Measurements from ENCODE around the gene AJM1. TPM values are rescaled to one million over a fixed set of nuclear protein-coding genes. Genes with fewer than 3 reads are reported as not detected.
"Not testable (repeated sequence)": the region's sequence is repeated elsewhere in the genome, so short reads cannot be mapped to it uniquely, and the experiment has no call there.

Gene AJM1
- total RNA-seq, 1 experiment from 2014 or later = 1.8 TPM

GRCh38 chr9:136882109-136882946 is 40.0 kb downstream of the AJM1 start:
- H3K9me3 Mint-ChIP-seq = no peaks in the 10 kb centered on the region; a peak in 2 of 5 replicates
- H3K36me3 Mint-ChIP-seq (ENCODE audit: insufficient read depth in 1 of 3, low read depth in 3 of 3) = no peaks in the 10 kb centered on the region; a peak in 2 of 7 replicates
- no peak overlapping the region for H4K5ac ChIP-seq (ENCODE audit: insufficient read length, low read depth, low read length)
- H3T11ph ChIP-seq (ENCODE audit: low read length) = no peak overlapping the region
- H3K9me3 ChIP-seq (ENCODE audit: control insufficient read depth, low read depth, low read length) = no peaks in the 10 kb centered on the region
- no peak for TF ChIP-seq CTCF (conservative IDR thresholded peaks at IDR 0.05)
- no peaks in the 10 kb centered on the region for H3K27me3 ChIP-seq (ENCODE audit: insufficient read depth, low read length)
- H3K23ac ChIP-seq (ENCODE audit: insufficient read length, low read depth, low read length) = no peak overlapping the region
- no peak overlapping the region for H3K14ac ChIP-seq (ENCODE audit: insufficient read depth, low read length)
- no peak overlapping the region for H3K4me3 Mint-ChIP-seq
- H3K27ac Mint-ChIP-seq = no peak overlapping the region
- no peak overlapping the region for H2BK20ac ChIP-seq (ENCODE audit: low read depth, low read length, poor library complexity, severe bottlenecking)
- peak; percentile 62 for DNase-seq
- no peak overlapping the region for H3K18ac ChIP-seq (ENCODE audit: insufficient read length, low read depth, low read length)
- peaks cover 9 to 10% of the 10 kb centered on the region in 2 experiments for H3K4me1 Mint-ChIP-seq
- H4K91ac ChIP-seq (ENCODE audit: insufficient read length, low read depth, low read length) = no peak overlapping the region
- no peaks in the 10 kb centered on the region; the same call in 1 of the 2 replicates for H3K79me2 ChIP-seq (ENCODE audit: insufficient read depth, low read length)
- no peak overlapping the region for H3K27ac ChIP-seq (ENCODE audit: insufficient read length, low read depth, low read length)
- H3K79me1 ChIP-seq (ENCODE audit: insufficient read depth, low read depth, low read length, poor library complexity, severe bottlenecking) = no peaks in the 10 kb centered on the region
- no peak overlapping the region for H2BK5ac ChIP-seq (ENCODE audit: insufficient read length, low read length)
- no peak overlapping the region for H2AK5ac ChIP-seq (ENCODE audit: insufficient read length, low read length)
- no peak overlapping the region for H3K9ac ChIP-seq (ENCODE audit: extremely low read depth, insufficient read length, low read length)
- no peak overlapping the region for H4K8ac ChIP-seq (replicated peaks; ENCODE audit: insufficient read length, low read depth, low read length)
- no peak overlapping the region for H2BK12ac ChIP-seq (ENCODE audit: insufficient read length, low read depth, low read length)
- no peak overlapping the region for H3K56ac ChIP-seq (ENCODE audit: insufficient read length, low read depth, low read length)
- H2BK120ac ChIP-seq (ENCODE audit: low read depth, low read length, poor library complexity, severe bottlenecking) = no peak overlapping the region
- H3K4me1 ChIP-seq (ENCODE audit: insufficient read depth, low read length) = no peaks in the 10 kb centered on the region
- H2AFZ ChIP-seq (ENCODE audit: low read length) = no peak overlapping the region
- no peaks in the 10 kb centered on the region for H4K20me1 ChIP-seq (ENCODE audit: control insufficient read depth, insufficient read depth, insufficient read length)
- WGBS (ENCODE audit: extremely low coverage, insufficient read length, low lambda C conversion rate) = no CpG with 5 or more reads among the region's 19 CpGs
- H3K4me2 ChIP-seq (ENCODE audit: insufficient read depth, insufficient read length, low read length) = no peak overlapping the region
- H3K27me3 Mint-ChIP-seq (ENCODE audit: low read depth) = peaks cover 11% of the 10 kb centered on the region
- H3K4ac ChIP-seq (ENCODE audit: low read depth, low read length) = no peak overlapping the region
- no peak overlapping the region for H2BK15ac ChIP-seq (ENCODE audit: low read depth, low read length)
- peaks cover 4% of the 10 kb centered on the region for H3K23me2 ChIP-seq (ENCODE audit: insufficient read length, low read depth, low read length, poor library complexity, severe bottlenecking)

- not testable (repeated sequence) for H3K27ac ChIP-seq (ENCODE audit: insufficient read length, low read depth, low read length); H3K4me2 ChIP-seq (ENCODE audit: insufficient read depth, insufficient read length, low read length); H4K20me1 ChIP-seq (ENCODE audit: control insufficient read depth, insufficient read depth, insufficient read length); H3K79me1 ChIP-seq (ENCODE audit: insufficient read depth, low read depth, low read length, poor library complexity, severe bottlenecking); DNase-seq; H3K56ac ChIP-seq (ENCODE audit: insufficient read length, low read depth, low read length); H3K36me3 Mint-ChIP-seq (ENCODE audit: insufficient read depth in 1 of 3, low read depth in 3 of 3); H2BK15ac ChIP-seq (ENCODE audit: low read depth, low read length); H2BK5ac ChIP-seq (ENCODE audit: insufficient read length, low read length); H3K27me3 ChIP-seq (ENCODE audit: insufficient read depth, low read length); H3K18ac ChIP-seq (ENCODE audit: insufficient read length, low read depth, low read length); H3K23ac ChIP-seq (ENCODE audit: insufficient read length, low read depth, low read length); H3K27ac Mint-ChIP-seq; H4K5ac ChIP-seq (ENCODE audit: insufficient read length, low read depth, low read length); H2BK12ac ChIP-seq (ENCODE audit: insufficient read length, low read depth, low read length); H3K9ac ChIP-seq (ENCODE audit: extremely low read depth, insufficient read length, low read length); H3K23me2 ChIP-seq (ENCODE audit: insufficient read length, low read depth, low read length, poor library complexity, severe bottlenecking); H3K4me1 ChIP-seq (ENCODE audit: insufficient read depth, low read length); H3K4me3 Mint-ChIP-seq; H2AK5ac ChIP-seq (ENCODE audit: insufficient read length, low read length); H3T11ph ChIP-seq (ENCODE audit: low read length); H4K91ac ChIP-seq (ENCODE audit: insufficient read length, low read depth, low read length); H3K9me3 Mint-ChIP-seq; H2BK20ac ChIP-seq (ENCODE audit: low read depth, low read length, poor library complexity, severe bottlenecking); H3K79me2 ChIP-seq (ENCODE audit: insufficient read depth, low read length); H3K14ac ChIP-seq (ENCODE audit: insufficient read depth, low read length); H2BK120ac ChIP-seq (ENCODE audit: low read depth, low read length, poor library complexity, severe bottlenecking); H4K8ac ChIP-seq (replicated peaks; ENCODE audit: insufficient read length, low read depth, low read length); H3K4ac ChIP-seq (ENCODE audit: low read depth, low read length); H2AFZ ChIP-seq (ENCODE audit: low read length); H3K9me3 ChIP-seq (ENCODE audit: control insufficient read depth, low read depth, low read length)
- no CpG with 5 or more reads among the region's 9 CpGs for WGBS (ENCODE audit: extremely low coverage, insufficient read length, low lambda C conversion rate)
- H3K4me1 Mint-ChIP-seq = peaks cover 12 to 13% of the 10 kb centered on the region in 2 experiments
- peaks cover 11% of the 10 kb centered on the region for H3K27me3 Mint-ChIP-seq (ENCODE audit: low read depth)
Observed at GRCh38 chr9:136882947-136883283, 40.6 kb downstream of the AJM1 start.
